GM21526 (cell line): ENCODE results near the gene KCNJ1.

ENCODE experiments used
- ATAC-seq: cut with Tn5 transposase; IDR thresholded peaks from one replicate; pipeline ENCODE4 v1.9.1; 2021; ENCODE audit warnings: moderate library complexity; ENCODE audit not compliant: unreplicated experiment, low FRiP score

Gene KCNJ1

DNA sequence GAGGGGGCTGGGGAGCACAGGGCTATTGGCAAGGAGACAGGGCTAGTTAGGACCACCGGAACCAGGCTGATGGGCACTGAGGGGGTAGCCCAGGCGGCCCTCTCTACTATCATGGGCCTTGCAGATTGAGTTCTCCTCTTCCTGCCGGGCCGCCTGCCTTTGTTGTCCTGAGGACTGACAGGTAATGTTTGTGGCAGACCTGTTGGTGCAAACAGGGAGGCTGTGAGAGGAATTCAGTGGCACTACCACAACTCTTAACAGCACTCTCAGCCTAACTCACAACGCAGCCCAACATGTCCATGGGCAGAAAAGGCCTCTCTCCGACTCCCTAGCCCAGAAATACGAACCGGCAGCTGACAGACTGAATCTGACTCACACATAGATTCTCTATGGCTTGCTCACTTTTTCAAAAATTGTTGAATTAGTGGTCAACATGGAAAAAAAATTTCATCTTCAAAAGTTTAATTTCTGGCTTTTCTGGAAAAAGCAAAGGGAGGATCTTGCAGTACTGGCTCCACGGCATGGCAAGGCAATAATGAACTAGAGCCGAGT, 35.5 kb upstream of the KCNJ1 start:
- no peak for ATAC-seq

DNA sequence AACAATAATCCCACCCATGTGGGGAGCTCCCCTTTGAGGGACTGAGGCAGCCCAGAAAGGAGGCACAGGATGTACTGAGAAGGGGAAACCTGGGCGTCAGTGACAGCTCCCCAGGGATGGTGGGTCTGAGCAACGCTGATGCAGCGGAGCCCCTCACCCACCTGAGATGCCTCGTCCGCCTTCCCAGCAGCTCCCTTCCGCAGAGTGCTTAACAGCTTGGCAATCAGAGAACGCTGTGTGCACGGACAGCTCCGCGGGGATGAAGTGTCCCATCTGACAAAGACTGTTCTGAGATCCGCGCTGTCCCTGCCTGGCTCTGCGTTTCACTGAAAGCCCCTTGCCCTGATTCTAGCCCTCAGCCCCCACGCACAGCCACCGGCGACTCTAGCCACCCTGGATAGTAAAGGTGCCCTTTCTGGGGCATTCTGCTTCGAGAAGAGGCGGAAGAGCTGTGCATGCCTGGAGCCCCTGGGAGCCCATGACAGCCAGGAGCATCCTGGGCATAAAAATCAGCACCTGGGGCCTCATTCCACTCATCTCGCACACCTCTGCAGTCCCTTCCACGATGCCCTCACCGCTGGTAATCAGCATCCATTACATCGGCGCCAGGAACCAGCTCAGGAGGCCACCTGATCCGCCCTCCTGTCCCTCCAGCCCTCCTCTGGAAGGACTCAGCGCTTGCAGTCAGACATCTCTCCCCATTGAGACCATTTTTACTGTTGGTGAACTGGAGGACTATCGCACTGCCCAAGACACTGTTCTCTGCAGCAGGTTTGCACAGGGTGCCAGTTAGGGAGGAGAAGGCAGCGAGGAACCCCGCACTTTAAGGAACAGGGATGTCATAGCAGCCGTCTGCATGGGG, 34.8 kb upstream of the KCNJ1 start:
- no peak for ATAC-seq

DNA sequence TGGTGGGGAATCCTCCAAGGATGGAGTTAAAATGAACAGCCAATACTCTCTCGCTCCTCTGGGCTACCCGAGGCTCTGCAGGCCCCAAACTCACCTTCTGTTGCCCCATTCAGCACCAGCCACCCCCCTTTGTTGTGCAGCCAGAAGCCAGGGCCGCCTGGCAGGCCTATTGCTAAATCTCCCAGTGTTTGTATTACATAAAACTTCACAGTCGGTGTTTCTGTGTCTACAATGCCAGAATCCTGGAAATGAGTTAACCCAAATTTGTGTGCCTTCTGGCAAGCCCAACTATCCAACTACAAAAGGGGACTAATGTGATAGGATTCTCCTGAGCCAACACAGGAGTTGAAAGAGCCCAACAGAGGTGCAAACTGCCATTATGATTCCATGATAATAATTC, 33.4 kb upstream of the KCNJ1 start:
- no peak for ATAC-seq

DNA sequence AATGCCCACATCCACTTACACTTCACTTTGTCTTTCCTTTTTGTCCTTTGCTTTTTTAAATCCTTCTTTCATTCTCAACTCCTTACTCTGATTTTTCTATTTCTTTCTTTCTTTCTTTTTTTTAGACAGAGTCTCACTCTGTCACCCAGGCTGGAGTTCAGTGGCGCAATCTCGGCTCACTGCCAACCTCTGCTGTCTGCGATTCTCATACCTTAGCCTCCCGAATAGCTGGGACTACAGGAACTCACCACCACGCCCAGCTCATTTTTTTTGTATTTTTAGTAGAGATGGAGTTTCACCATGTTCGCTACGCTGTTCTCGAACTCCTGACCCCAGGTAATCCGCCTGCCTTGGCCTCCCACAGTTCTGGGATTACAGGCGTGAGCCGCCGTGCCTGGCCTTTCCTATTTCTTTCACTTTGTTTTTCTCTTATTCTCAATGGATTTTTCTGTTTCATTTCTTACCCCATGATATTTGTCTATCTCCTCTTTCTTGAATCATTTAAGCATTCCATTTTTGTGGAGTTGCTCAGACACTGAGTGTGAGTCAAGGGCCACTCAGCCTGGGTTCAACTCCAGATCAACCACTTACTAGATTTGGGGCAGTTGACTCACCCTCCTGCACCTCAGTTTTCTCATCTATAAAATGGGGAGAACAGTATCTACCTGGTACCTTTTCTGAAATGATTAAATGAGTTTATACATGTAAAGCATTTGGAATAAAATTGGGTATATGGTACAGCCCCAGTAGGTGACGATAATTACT, 31.7 kb upstream of the KCNJ1 start:
- no peak for ATAC-seq

DNA sequence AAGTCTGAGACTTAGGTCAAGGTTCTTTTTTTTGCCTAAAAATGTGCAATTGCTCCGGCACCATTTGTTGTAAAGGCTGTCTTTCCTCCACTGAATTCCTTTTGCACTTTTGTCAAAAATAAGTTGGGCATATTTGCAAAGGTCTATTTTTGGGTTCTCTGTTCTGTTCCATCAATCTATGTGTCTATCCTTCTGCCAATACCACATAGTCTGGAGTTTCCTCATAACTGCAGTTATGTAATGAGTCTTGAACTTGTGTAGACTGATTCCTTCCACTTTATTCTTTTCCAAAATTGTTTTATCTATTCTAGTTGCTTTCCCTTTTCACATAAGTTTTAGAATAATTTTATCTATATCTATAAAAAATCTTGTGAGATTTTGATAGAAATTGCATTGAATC, 30.7 kb upstream of the KCNJ1 start:
- no peak for ATAC-seq

DNA sequence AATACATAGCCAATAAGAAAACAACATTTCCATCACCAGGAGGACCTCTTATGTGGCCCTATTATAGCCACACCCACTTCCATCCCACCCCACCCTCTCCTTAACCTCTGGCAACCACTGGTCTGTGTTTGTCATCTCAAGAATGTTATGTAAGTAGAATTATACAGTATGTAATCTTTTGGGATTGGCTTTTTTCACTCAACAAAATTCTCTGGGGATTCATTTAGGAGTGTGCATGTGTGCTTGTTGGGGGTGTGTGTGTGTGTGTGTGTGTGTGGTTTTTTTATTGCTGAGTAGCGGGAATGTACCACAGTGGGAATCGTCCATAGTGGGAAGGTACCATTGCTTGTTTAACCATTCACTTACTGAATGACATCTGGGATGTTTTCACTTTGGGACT, 29.3 kb upstream of the KCNJ1 start:
- no peak for ATAC-seq

DNA sequence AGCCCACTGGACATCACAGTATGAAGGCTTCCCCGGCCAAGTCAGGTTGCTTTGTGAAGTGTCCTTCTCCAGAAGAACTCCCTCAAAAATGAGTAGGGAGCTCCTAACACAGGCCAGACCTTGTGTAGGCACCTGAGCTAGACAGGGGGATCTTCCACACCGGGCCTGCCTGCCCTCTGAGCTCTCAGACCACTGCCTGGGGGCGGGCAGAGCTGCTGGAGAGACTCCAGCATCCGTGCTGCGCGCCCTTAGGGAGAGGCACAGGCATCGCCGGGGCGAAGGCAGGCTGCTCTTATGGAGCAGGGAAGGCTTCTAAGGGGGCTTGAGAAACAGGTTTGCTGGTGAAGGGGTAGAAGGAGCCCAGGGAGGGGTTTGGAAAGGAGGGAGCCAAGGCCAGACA, 28.4 kb upstream of the KCNJ1 start:
- no peak for ATAC-seq

DNA sequence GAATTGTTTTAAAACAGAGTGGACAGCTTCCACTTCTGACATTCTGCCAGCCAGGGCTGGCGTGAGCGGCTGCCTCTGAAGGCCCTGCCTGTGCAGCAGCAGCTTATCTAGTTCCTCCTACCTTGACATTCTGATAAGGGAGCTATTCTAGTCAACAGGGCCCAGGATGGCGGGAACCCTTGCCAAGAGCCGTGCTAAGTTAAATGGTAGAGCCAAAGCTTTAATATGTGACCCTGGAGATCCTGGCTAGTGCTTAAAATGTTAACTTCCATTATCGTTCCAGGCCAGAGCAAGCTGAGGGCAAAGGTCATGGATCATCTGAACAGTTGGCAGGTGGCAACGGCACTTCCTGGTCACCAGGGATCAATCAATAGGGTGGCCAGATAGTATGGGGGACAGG, 27.6 kb upstream of the KCNJ1 start:
- ATAC-seq = no peak

DNA sequence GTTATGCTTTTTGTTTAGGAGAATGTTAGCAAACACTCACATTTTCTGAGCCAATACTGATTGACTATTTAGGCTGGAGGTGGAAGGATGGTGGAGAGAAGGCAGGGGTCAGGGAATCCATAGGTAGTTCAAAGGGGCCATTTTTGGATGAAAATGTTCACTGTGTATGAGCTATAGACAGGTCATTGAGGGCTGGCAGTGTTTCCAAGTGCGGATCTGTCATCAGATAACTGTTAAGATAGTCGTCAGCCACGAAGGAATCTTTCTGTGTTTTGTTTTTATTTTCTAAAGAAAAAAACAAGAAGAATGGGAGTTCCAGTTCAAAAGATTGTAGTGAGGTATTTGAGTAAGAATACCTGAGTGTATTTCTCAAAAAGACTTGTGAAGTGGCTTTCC, 27.2 kb upstream of the KCNJ1 start:
- ATAC-seq = no peak

DNA sequence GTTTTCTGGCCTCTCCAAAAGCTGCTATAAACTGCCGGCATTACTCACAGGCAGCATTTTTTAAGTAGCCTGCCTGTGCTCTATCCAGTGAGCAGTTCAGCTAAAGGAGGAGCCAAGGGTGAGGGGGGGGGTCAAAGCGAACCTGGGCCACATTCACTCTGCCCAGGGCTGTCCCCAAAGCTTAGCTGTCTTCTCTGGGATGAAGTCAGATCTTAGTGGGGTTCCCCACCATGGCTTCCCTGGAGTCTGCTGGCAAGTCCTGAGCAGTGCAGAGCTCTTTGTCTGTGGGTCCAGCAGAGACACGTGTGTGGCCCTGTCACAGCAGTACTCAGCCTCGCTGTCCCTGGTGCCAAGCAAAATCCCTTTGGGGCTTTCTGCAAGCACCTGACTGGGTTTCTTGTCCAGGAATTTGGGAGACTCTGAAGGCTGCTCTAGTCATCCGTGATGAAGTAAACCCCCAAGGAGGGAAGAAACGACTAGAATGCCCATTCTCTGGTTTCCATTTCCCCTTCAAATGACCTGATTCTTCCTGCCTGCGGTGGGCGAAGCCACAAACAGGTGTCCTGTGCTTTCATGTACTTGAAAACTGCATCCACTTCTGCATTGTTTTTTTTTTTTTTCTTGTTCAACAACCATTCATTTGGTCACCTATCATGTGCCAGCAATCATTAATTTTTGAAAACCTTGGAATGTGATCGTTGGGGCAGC, 26.6 kb upstream of the KCNJ1 start:
- ATAC-seq = peak; percentile 53

DNA sequence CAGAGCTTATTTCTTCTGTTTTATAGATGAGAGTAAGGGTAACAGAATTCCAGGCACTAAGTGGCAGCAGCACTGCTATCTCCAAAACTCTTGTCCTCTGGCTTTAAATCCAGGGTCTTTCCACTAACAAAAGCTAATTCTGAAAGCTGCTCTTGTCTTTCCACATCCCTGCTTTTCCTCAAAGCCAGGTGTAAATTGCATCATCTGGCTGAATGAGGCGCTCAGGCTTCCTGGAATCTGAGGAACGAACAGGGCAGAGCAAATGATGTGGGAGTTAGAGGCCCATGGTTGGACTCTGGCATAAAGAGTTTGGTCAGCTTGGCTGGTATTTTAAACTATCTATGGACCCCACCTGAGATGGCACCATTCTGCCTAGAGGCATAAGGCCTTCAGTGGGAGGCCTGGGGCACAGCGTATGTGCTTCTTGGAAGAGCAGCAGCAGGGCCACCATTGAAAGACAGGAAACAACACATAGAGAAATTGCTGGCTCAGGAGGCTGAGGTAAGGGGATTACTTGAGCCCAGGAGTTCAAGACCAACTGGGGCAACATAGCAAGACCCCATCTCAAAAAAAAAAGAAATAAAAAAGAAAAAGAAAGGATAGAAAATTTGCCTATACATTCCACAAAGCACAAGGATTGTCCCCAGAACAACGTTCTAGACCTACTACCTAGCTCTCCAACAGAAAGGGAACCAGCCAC, 25.9 kb upstream of the KCNJ1 start:
- ATAC-seq = no peak

DNA sequence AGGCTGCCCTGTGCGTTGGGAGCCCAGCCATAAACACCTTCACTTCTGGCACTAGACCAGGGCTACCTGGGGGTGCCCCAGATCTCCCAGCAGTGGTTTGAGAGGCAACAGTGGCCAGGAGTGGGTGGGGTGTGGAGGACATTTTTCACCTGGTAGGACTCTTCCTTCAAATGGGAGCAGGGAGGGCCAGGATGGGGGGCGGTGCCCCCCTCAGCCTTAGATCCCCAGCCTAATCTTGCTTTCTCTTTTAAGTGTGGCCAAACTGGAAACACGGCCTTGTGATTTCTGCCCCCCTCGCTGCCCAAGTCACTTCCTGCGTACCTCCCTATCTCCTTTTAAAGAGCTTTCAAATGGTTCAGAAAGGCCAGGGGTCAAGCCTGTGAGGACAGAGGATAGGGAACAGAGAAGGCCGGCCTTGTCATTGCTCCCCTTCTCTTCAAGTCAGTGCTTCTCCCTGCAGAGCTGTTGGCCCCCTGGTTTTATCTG, 24.9 kb upstream of the KCNJ1 start:
- no peak for ATAC-seq

DNA sequence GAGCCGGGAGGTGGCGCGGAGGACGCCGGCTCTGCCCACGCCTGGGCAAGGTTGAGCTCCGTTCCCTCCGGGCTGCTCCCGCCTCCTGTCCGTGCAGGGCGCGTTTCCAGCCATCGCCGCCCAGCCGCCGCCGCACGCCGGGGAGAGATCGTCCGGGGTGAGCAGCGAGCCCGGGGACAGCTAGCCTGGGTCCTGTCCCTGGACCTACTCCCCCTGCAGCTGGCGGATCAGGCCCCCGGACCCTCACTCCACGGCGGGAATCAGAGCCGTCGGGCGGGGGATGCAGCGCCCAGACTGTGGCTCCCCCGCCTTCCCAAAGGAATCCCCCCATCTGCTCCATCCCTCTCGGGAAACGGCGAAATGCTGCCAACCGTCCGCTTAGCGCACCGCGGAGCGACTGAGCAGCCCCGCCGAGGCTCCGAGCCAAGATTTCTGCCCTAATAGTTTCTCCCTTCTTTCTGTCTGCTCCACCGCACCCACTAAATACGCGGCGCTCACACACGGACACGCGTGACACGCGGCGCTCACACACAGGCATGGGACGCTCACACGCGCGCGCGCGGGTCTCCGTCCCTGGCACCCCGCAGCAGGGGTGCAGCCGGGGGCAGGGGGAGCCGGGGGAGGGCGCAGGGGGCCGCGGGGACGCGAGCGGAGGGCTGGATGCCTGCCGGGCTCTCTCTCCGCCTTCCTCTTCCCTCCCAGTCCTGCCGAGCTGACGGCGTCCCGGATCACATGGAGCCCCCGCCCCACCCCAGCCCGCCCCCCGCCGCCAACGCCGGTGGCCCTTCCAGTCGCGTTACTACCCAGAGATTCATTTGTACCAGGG, 23.7 kb upstream of the KCNJ1 start, which contains the start of gene KCNJ5:
Gene KCNJ5, plus strand, starts transcription at position 814 of the 826 bp plus-strand sequence. CDS start 19,918 bp downstream, outside the sequence.
- ATAC-seq = no peak

DNA sequence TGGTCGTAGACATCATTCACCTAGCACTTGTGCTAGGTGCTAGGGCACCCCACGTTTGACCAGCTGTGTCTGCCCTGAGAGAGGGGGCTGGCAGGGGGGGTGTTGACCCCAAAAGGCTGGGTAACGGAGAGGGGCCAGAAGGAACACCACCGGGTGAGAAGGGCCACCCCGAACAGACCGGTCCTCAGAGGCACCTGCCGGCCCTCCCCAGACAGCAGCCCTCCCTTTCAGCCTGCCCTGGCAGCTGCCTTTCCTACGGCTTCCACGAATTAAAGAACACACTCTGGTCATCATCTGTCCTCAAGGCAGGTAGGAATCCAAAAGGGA, 23.1 kb upstream of the KCNJ1 start:
- no peak for ATAC-seq

DNA sequence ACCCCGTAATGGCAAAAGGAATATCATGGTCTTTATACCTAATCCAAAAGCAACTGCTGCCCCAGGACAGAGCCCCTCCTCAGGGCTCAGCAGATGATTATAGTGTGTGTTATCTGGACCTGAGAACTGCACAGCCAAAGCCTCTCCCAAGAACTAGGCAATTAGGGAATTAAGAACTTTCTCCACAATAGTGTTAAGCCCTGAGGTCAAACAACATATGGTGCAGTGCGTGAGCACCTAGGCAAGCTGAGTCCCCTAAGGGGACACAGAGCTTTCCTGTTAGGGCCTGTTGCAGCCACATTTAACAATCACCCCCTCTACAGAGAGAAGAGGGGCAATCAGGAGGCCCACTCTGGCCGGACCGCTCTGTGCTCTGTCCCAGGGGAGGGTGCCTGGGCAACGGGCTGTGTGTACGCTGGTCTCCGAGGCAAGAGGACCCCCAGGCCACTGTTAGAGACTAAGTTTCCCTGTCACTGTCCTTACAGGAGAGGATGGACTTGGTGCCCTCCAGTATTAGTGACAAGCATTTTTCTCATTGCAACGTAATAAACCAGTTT, 22.6 kb upstream of the KCNJ1 start:
- ATAC-seq = no peak

DNA sequence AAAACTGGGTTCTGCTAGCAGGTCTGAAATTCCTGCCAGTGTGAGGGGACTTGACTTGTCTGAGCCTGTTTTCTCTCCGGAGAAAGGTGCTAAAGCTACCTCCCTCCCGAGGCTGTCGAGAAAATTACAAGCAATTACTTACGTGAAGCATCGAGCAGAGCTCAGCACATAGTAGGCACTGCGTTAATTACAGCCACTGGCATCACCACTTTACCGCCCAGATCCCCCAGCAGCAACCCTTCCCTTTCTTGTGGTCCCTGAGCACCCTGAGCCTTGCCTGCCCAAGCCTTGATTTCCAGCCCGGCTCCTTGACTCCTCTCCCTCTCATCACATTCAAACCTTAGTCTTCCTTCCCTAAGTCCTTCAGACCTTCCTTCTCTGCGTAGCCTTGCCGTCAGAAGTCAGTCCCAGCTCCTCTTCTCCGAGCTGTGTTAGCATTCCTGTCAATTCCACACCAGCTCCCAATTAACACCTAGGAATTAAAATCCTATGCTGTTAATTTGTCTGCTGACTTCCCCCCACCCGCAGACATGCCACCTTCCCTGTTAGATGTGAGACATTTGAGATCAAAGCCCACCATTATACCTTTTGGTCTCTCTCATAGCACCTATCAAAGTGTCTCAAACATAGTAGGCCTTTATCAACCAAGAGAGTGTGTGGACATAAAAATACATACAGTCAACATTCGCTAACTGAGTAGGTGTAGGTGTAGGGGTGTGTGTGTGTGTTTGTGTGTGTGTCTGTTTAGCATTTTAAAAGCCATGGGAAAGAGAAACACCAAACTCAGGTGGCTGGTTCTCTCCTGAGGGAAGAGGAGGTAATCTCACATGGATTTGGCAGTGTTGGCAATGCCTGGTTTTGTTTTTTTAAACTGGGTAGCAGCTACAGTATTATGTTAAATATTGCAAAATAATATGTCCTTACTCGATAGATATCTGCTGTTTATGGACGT, 21.2 kb upstream of the KCNJ1 start:
- ATAC-seq = no peak

DNA sequence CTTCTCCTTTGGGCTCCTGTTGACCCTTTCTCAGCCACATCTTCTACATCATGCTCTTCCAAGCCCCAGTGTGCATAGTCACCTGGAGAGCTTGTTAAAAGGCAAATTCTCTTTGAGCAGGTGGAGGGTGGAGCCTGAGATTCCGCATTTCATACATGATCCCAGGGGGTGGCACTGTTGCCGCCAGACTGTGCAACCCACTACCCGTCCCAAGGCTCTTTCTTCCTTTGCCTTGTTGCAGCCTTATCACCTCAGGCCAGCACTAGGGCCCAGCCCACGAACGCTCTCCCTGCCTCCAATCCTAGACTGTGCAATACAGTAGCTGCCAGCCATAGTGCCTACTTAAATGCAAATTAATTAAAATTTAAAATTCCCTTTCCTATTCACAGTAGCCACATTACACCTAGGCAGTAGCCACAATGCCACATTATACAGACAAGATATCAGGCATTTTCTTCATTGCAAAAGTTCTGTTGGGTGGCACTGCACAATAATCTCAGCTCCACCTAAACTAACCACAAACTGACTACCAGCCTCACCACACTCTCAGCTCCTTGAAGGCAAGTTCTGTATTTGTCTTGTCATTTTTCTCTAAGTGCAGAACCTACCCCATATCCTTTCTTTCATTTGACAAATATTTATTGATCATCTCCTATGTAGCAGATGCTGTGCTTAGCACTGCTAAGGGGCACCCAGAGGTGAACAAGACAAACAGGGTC, 19.5 kb upstream of the KCNJ1 start:
- no peak for ATAC-seq
